Measurements from ENCODE around the gene RALB.

RALB gene

GRCh38 chr2:120277505-120278205 is 25.0 kb downstream of the RALB start:
- no peak for TF ChIP-seq CTCF (conservative IDR thresholded peaks at IDR 0.05; ENCODE audit: low read depth)
- CTCF ChIA-PET: no interaction called here
- peak overlapping the region; percentile 14; the same call in 1 of the 2 replicates for H3K27ac ChIP-seq
- DNase-seq (ENCODE audit: low spot score): no peak
- POLR2A ChIA-PET (ENCODE audit: low non-redundant PET): no interaction called here

DNA sequence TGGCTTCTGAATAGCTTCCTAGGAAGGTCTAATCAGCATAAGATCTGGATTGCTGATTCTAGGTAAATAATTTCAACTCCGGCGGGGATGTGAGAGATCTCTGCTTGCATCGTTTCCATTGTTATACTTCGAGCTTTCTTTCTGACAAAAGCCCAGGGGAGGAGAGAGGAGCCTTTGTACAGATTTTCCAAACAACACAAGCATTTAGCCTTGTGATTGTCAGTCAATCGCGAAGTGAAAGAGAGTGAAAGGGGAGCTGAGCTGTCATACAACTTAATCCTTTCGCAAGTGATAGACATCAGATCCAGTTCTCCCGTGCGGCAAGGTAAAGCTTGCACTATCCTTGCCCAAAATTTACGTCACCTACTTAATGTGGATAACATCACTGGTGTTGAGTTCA is 26.2 kb downstream of the RALB start:
- CTCF ChIA-PET: interaction anchor here (0.5 to 0.7 kb wide), 3 partner anchors 27 to 457 kb away, joined by 3 to 7 read pairs (median 3); partner anchors contain the start of gene GLI2
- no peak for TF ChIP-seq CTCF (conservative IDR thresholded peaks at IDR 0.05; ENCODE audit: low read depth)
- DNase-seq (ENCODE audit: low spot score): no peak
- POLR2A ChIA-PET (ENCODE audit: low non-redundant PET): no interaction called here
- H3K27ac ChIP-seq: no peak overlapping the region

DNA sequence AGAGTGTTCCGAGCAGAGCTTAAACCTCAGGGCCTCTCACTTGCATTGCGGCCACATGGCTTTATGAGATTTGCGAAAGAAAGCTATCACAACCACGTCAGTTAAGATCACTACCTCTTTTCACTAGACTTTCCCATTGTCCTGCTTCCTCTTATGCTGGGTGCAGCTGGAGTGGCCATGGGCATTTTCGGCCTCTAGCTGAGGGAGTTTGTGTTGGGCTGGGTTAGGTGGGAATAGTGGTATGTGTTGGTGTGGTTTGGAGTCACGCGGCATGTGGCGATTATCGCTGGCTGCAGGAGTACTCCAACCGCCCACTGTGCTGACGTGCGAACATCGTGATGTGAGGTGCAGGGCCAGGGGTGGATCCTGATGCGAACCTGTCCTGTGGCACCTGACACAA is 27.1 kb downstream of the RALB start:
- CTCF ChIA-PET: interaction anchor here (0.5 to 0.6 kb wide), 3 partner anchors 41 to 456 kb away, joined by 3 to 7 read pairs (median 3); partner anchors contain the start of gene GLI2
- POLR2A ChIA-PET (ENCODE audit: low non-redundant PET): no interaction called here

DNA sequence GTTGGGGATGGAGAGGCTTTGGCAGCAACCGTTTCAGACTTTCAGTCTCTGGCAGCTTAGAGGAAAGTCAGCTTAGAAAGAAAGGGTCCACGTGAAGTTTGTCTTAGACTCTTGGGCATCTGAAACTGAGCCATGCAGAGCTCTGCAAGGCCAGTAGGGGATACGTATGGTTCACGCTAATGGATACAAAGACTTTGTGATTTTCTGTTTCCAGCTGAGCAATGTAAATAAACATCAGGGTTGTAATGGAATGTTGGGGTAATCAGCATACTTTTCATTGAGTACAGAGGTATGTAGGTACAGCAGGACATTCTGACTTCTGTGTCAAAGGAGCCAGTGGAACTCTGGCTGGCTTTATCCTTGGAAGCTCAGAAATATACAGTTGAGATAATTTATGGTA is 31.0 kb downstream of the RALB start:
- CTCF ChIA-PET: interaction anchor here (0.7 to 1.4 kb wide), 3 partner anchors 8 to 59 kb away, joined by 3 to 6 read pairs (median 3); no protein-coding TSS in a partner anchor
- no peak for TF ChIP-seq CTCF (conservative IDR thresholded peaks at IDR 0.05; ENCODE audit: low read depth)
- H3K27ac ChIP-seq: no peak overlapping the region
- no peak for DNase-seq (ENCODE audit: low spot score)
- POLR2A ChIA-PET (ENCODE audit: low non-redundant PET): no interaction called here

More for the DNA sequence above, 27.1 kb downstream of the RALB start:
- TF ChIP-seq CTCF (conservative IDR thresholded peaks at IDR 0.05; ENCODE audit: low read depth): no peak
- H3K27ac ChIP-seq: no peak overlapping the region
- DNase-seq (ENCODE audit: low spot score): no peak

GRCh38 chr2:120285056-120285455 is 32.4 kb downstream of the RALB start:
- POLR2A ChIA-PET (ENCODE audit: low non-redundant PET): no interaction called here
- no peak for TF ChIP-seq CTCF (conservative IDR thresholded peaks at IDR 0.05; ENCODE audit: low read depth)
- DNase-seq (ENCODE audit: low spot score): no peak
- H3K27ac ChIP-seq: no peak overlapping the region
- CTCF ChIA-PET: no interaction called here

DNA sequence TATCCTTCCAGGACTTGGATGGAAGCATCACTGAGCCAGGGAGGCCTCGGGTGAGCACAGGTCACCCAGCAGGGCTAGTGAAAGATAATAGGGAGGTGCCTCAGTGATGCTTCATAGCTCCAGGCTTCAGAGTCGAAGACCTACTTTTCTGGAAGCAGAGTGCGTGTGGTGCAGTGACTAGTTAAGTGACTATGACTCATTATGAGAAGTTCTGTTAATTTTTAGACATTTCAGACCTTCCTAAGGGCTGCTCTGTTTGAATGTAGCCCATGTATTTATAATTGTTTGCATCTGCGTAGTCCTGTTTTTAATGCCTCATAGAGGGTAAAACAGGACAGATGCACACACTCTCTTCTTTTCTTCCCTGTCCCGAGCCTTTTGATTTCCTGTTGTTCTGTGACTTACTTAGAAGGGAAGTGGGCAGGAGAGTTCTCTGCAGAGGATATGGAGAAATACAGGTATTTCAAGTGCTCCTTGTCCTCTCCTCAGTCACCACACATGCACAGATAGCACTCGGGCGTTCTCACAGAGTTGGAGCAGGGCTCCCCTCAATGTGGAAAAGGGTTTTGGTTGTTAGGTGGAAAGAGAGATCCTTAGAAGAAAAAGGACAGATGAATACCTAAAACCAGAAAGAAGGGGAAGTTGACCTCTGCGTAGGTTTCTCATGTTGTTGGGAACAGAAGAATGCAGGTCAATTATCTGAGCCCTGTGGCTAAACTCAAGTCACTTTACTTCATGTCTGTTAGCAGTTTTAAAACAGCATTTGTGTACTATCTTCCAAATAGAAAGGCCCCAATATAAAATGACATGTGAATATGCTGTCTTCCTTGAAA is 34.7 kb downstream of the RALB start:
- ChIA-PET POLR2A (ENCODE audit: low non-redundant PET) (no interaction called here), CTCF (interaction anchor here (0.8 kb wide), 1 partner anchor 916 kb away, joined by 3 read pairs; no protein-coding TSS in a partner anchor)
- TF ChIP-seq CTCF (conservative IDR thresholded peaks at IDR 0.05; ENCODE audit: low read depth): no peak
- DNase-seq (ENCODE audit: low spot score): peak; percentile 80
- H3K27ac ChIP-seq: no peak overlapping the region

Measured in RWPE1 (cell line).